Panc1 (cell line): ENCODE results near the gene LRP4. TPM values are rescaled to one million over a fixed set of nuclear protein-coding genes. Genes with fewer than 3 reads are reported as not detected.

Source experiments
- ATAC-seq: fragments of 200-7000 bp; cut with Tn5 transposase; 2 replicates; pipeline ENCODE4 v1.9.1; 2020; ENCODE audit warnings: mild to moderate bottlenecking, moderate library complexity
- BruUV-seq: library from RNA; stranded (reverse); fragments of 400-500 nt; replicated peaks from 2 replicates; lab custom pipeline; 2021; lab: Mats Ljungman, UMichigan
- CTCF ChIA-PET: fragments of 300-600 bp; sonication (Branson Sonifier 250); formaldehyde crosslinking; loops from one replicate; lab custom pipeline; 2022; ENCODE audit warnings: antibody characterized with exemption; lab: Charles Lee
- POLR2A ChIA-PET: fragments of 300-600 bp; sonication (Branson Sonifier 250); formaldehyde crosslinking; loops from one replicate; lab custom pipeline; 2022; ENCODE audit warnings: antibody characterized with exemption; lab: Charles Lee
- DNase-seq: peaks from one replicate; pipeline ENCODE4 v3.0.0-alpha.2; 2010; ENCODE audit warnings: low read depth, low spot score
- H3K27ac ChIP-seq: 2 replicates; pipeline ENCODE4 v1.5.1; 2011; ENCODE audit warnings: mild to moderate bottlenecking, low read length, inconsistent platforms
- H3K27me3 ChIP-seq: fragments of 200-500 bp; sonication (Bioruptor generic); 2 replicates; pipeline ENCODE4 v1.6.0; 2014; ENCODE audit warnings: low read length, inconsistent platforms; ENCODE audit not compliant: control insufficient read depth, insufficient read depth
- H3K36me3 ChIP-seq: fragments of 200-500 bp; sonication (Bioruptor generic); 2 replicates; pipeline ENCODE4 v1.5.1; 2014; ENCODE audit warnings: inconsistent platforms, mild to moderate bottlenecking, low read length, moderate library complexity; ENCODE audit not compliant: control insufficient read depth, insufficient read depth
- H3K4me1 ChIP-seq: 2 replicates; pipeline ENCODE4 v1.5.1; 2011; ENCODE audit warnings: inconsistent platforms, mild to moderate bottlenecking, low read length, moderate library complexity; ENCODE audit not compliant: control insufficient read depth, insufficient read depth
- H3K4me3 ChIP-seq, 2 experiments: 2 replicates each; pipeline ENCODE4 v1.5.1; 2011 to 2012; ENCODE audit warnings: low read depth in 2 of 2, low read length in 2 of 2, mild to moderate bottlenecking in 2 of 2, inconsistent platforms in 1 of 2, moderate library complexity in 1 of 2
- H3K9me3 ChIP-seq: fragments of 200-500 bp; sonication (Bioruptor generic); 2 replicates; pipeline ENCODE4 v1.5.1; 2014; ENCODE audit warnings: low read depth, mild to moderate bottlenecking, inconsistent platforms, low read length, moderate library complexity; ENCODE audit not compliant: control insufficient read depth, insufficient read depth
- CTCF ChIP-seq: fragments of 450-650 bp; IDR thresholded peaks from 2 replicates; pipeline ENCODE4 v1.5.1; 2017; ENCODE audit warnings: mild to moderate bottlenecking
- POLR2AphosphoS5 ChIP-seq: IDR thresholded peaks from 2 replicates; pipeline ENCODE4 v1.6.1; 2012; ENCODE audit warnings: mild to moderate bottlenecking, low read depth, low read length, moderate library complexity
- SIN3A ChIP-seq: IDR thresholded peaks from 2 replicates; pipeline ENCODE4 v1.6.1; 2012; ENCODE audit warnings: low read depth, mild to moderate bottlenecking, low read length, moderate library complexity, borderline replicate concordance; ENCODE audit not compliant: insufficient read depth
- TCF7L2 ChIP-seq: IDR thresholded peaks from 2 replicates; pipeline ENCODE4 v1.6.1; 2011; ENCODE audit warnings: mild to moderate bottlenecking, low read depth, low read length, inconsistent platforms
- in situ Hi-C: cut with HindIII; loops from 2 replicates; pipeline ENCODE4 v1.10.0; 2016; ENCODE audit warnings: low sequenced_read_pairs, low pct_unique_long_range_greater_than_20kb
- intact Hi-C: fragments of 100-400 bp; cut with micrococcal nuclease; formaldehyde crosslinking; loops from one replicate; pipeline ENCODE4 v1.10.0; 2022; ENCODE audit not compliant: unreplicated experiment
- total RNA-seq: library from RNA; stranded (reverse); gene quantifications from one replicate; pipeline ENCODE4 v1.2.1, GENCODE V29; 2021; ENCODE audit not compliant: unreplicated experiment
- TF ChIP-seq, protein P1 (sequence below), 2 experiments: IDR thresholded peaks; 2 replicates each; pipeline ENCODE4 v1.6.1; 2011 to 2012; ENCODE audit warnings: low read depth in 2 of 2, control low read depth in 1 of 2, low read length in 1 of 2, mild to moderate bottlenecking in 1 of 2, moderate library complexity in 1 of 2; ENCODE audit not compliant: insufficient read depth in 1 of 2

The LRP4 gene
- total RNA-seq, 1 experiment from 2014 or later = 11.7 TPM

- DNase-seq (no peak), ATAC-seq (no peak)
- Histone ChIP-seq H3K9me3 (no peaks in the 10 kb centered on the region), H3K4me3 (no peak overlapping the region), H3K36me3 (no peaks in the 10 kb centered on the region), H3K4me1 (no peaks in the 10 kb centered on the region), H3K27me3 (no peaks in the 10 kb centered on the region), H3K27ac (no peak overlapping the region)
- BruUV-seq = no TSS peak
- intact Hi-C loops (no loop called here), in situ Hi-C loops (no loop called here)
- TF ChIP-seq SIN3A (no peak), POLR2AphosphoS5 (no peak), TCF7L2 (no peak), CTCF (no peak)
- TF ChIP-seq, protein P1, sequence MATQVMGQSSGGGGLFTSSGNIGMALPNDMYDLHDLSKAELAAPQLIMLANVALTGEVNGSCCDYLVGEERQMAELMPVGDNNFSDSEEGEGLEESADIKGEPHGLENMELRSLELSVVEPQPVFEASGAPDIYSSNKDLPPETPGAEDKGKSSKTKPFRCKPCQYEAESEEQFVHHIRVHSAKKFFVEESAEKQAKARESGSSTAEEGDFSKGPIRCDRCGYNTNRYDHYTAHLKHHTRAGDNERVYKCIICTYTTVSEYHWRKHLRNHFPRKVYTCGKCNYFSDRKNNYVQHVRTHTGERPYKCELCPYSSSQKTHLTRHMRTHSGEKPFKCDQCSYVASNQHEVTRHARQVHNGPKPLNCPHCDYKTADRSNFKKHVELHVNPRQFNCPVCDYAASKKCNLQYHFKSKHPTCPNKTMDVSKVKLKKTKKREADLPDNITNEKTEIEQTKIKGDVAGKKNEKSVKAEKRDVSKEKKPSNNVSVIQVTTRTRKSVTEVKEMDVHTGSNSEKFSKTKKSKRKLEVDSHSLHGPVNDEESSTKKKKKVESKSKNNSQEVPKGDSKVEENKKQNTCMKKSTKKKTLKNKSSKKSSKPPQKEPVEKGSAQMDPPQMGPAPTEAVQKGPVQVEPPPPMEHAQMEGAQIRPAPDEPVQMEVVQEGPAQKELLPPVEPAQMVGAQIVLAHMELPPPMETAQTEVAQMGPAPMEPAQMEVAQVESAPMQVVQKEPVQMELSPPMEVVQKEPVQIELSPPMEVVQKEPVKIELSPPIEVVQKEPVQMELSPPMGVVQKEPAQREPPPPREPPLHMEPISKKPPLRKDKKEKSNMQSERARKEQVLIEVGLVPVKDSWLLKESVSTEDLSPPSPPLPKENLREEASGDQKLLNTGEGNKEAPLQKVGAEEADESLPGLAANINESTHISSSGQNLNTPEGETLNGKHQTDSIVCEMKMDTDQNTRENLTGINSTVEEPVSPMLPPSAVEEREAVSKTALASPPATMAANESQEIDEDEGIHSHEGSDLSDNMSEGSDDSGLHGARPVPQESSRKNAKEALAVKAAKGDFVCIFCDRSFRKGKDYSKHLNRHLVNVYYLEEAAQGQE (IDR thresholded peaks at IDR 0.05; ENCODE audit: insufficient read depth in 1 of 2, low read depth in 2 of 2, low read length in 1 of 2) = no peak
- ChIA-PET POLR2A (interaction anchor here (0.5 kb wide), 1 partner anchor 33 kb away, joined by 10 read pairs; the partner anchor contains the start of gene CSTPP1), CTCF (no interaction called here)
Observed at GRCh38 chr11:46903846-46904245, 14.5 kb downstream of the LRP4 start.

DNA sequence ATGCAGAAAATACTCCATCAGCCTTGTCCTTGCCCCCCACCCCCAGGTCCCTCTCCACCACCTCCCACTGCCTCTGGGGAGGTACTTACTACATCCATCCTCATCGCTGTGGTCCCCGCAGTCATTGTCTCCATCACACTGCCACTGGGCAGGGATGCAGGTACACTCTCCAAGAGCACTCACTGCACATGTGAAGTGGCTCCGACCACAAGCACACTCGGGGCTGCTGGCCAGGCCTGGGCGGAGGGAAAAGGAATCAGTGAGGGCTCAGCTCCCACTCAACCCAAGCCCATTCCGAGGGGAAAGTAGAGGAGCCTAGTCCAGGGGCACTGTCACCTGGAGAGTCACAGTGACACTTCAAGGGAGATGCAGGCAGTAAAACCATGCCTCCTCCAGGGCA lies 15.7 kb downstream of the LRP4 start:
- Histone ChIP-seq H3K27me3 (no peaks in the 10 kb centered on the region), H3K4me3 (no peak overlapping the region), H3K9me3 (no peaks in the 10 kb centered on the region), H3K4me1 (no peaks in the 10 kb centered on the region), H3K27ac (no peak overlapping the region), H3K36me3 (no peaks in the 10 kb centered on the region)
- in situ Hi-C loops (no loop called here), intact Hi-C loops (no loop called here)
- no peak for TF ChIP-seq POLR2AphosphoS5
- ATAC-seq = no peak
- no peak for DNase-seq
- POLR2A ChIA-PET = no interaction called here
- CTCF ChIA-PET = interaction anchor here (1.1 kb wide), 1 partner anchor 250 kb away, joined by 4 read pairs; no protein-coding TSS in a partner anchor
- BruUV-seq = no TSS peak

DNA sequence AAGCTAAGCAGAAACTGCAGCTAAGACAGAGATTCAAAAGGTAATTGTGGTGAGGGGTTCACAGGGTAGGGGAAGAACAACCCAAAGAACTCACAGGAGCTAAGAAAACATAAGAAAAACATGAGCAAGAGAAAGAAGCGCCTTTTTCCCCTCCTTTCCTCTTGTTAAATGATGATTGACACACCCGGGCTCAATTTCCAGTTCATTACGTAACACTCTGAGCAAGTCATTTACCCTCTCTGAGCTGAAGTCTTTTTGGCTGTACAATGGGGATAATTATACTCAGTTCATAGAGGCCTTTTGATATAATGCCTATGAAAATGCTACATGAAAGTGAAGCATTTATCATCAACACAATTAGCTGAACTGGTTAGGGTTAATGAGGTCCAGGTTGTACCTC lies 17.2 kb downstream of the LRP4 start:
- DNase-seq (no peak), ATAC-seq (no peak)
- Histone ChIP-seq H3K27me3 (no peaks in the 10 kb centered on the region), H3K27ac (no peak overlapping the region), H3K36me3 (no peaks in the 10 kb centered on the region), H3K4me1 (no peaks in the 10 kb centered on the region), H3K9me3 (no peaks in the 10 kb centered on the region), H3K4me3 (no peak overlapping the region)
- ChIA-PET CTCF (no interaction called here), POLR2A (no interaction called here)
- in situ Hi-C loops (no loop called here), intact Hi-C loops (no loop called here)
- no TSS peak for BruUV-seq
- TF ChIP-seq POLR2AphosphoS5 (no peak), SIN3A (no peak), TCF7L2 (no peak), CTCF (no peak)
- TF ChIP-seq, protein P1 (IDR thresholded peaks at IDR 0.05; ENCODE audit: insufficient read depth in 1 of 2, low read depth in 2 of 2, low read length in 1 of 2) = no peak
